Measurements from ENCODE around the gene SLC9C1.

Gene SLC9C1

GRCh38 chr3:112101916-112102315 lies 192.1 kb downstream of the SLC9C1 start:
- H3K4me2 ChIP-seq (ENCODE audit: low read length), result no peak overlapping the region
- no peak overlapping the region for H3K4me3 ChIP-seq (ENCODE audit: low read length)
- H3K27ac ChIP-seq (ENCODE audit: low read depth, low read length), result no peak overlapping the region
- no peaks in the 10 kb centered on the region for H4K20me1 ChIP-seq (ENCODE audit: control insufficient read depth, insufficient read depth, low read depth, low read length)
- no peaks in the 10 kb centered on the region for H3K9me2 ChIP-seq (replicated peaks; ENCODE audit: control insufficient read depth, low read length)
- no peaks in the 10 kb centered on the region for H3F3A ChIP-seq (ENCODE audit: control insufficient read depth, insufficient read depth)
- 0 out of 2 replicates have a peak, but pooled peaks cover 5% of the 10 kb centered on the region for H3K36me3 ChIP-seq (ENCODE audit: control insufficient read depth, low read length)
- H3K9me3 ChIP-seq (ENCODE audit: control insufficient read depth, insufficient read depth, low read length), result no peaks in the 10 kb centered on the region
- TF ChIP-seq EZH2phosphoT487 (IDR thresholded peaks at IDR 0.05; ENCODE audit: borderline replicate concordance, low read length), result no peak
- TF ChIP-seq CTCF (IDR thresholded peaks at IDR 0.05; ENCODE audit: low read depth, low read length, poor library complexity, severe bottlenecking), result no peak
- H3K4me1 ChIP-seq (ENCODE audit: control insufficient read depth, low read length), result no peaks in the 10 kb centered on the region
- no peaks in the 10 kb centered on the region for H3K79me2 ChIP-seq (ENCODE audit: control insufficient read depth, low read length)
- H3K27me3 ChIP-seq (ENCODE audit: control insufficient read depth, low read length), result no peaks in the 10 kb centered on the region

GRCh38 chr3:112097378-112097777 lies 196.6 kb downstream of the SLC9C1 start:
- no peak overlapping the region for H3K4me2 ChIP-seq (ENCODE audit: low read length)
- peaks cover 4% of the 10 kb centered on the region; the same call in 1 of the 2 replicates for H3F3A ChIP-seq (ENCODE audit: control insufficient read depth, insufficient read depth)
- H3K4me1 ChIP-seq (ENCODE audit: control insufficient read depth, low read length), result peaks cover 12% of the 10 kb centered on the region
- TF ChIP-seq EZH2phosphoT487 (IDR thresholded peaks at IDR 0.05; ENCODE audit: borderline replicate concordance, low read length) (no peak), CTCF (IDR thresholded peaks at IDR 0.05; ENCODE audit: low read depth, low read length, poor library complexity, severe bottlenecking) (no peak)
- peaks cover 10% of the 10 kb centered on the region for H3K79me2 ChIP-seq (ENCODE audit: control insufficient read depth, low read length)
- H3K27ac ChIP-seq (ENCODE audit: low read depth, low read length), result no peak overlapping the region
- peaks cover 17% of the 10 kb centered on the region for H3K36me3 ChIP-seq (ENCODE audit: control insufficient read depth, low read length)
- H3K9me2 ChIP-seq (replicated peaks; ENCODE audit: control insufficient read depth, low read length), result no peaks in the 10 kb centered on the region
- no peaks in the 10 kb centered on the region for H4K20me1 ChIP-seq (ENCODE audit: control insufficient read depth, insufficient read depth, low read depth, low read length)
- no peaks in the 10 kb centered on the region for H3K9me3 ChIP-seq (ENCODE audit: control insufficient read depth, insufficient read depth, low read length)
- H3K4me3 ChIP-seq (ENCODE audit: low read length), result no peak overlapping the region
- no peaks in the 10 kb centered on the region for H3K27me3 ChIP-seq (ENCODE audit: control insufficient read depth, low read length)

- peaks cover 17% of the 10 kb centered on the region for H3K36me3 ChIP-seq (ENCODE audit: control insufficient read depth, low read length)
- TF ChIP-seq EZH2phosphoT487 (IDR thresholded peaks at IDR 0.05; ENCODE audit: borderline replicate concordance, low read length) (no peak), CTCF (IDR thresholded peaks at IDR 0.05; ENCODE audit: low read depth, low read length, poor library complexity, severe bottlenecking) (no peak)
- no peak overlapping the region for H3K4me2 ChIP-seq (ENCODE audit: low read length)
- no peak overlapping the region for H3K4me3 ChIP-seq (ENCODE audit: low read length)
- no peaks in the 10 kb centered on the region for H3K9me3 ChIP-seq (ENCODE audit: control insufficient read depth, insufficient read depth, low read length)
- H3K4me1 ChIP-seq (ENCODE audit: control insufficient read depth, low read length), result peaks cover 24% of the 10 kb centered on the region
- peaks cover 4% of the 10 kb centered on the region; the same call in 1 of the 2 replicates for H3F3A ChIP-seq (ENCODE audit: control insufficient read depth, insufficient read depth)
- H3K79me2 ChIP-seq (ENCODE audit: control insufficient read depth, low read length), result peaks cover 21% of the 10 kb centered on the region
- H3K27ac ChIP-seq (ENCODE audit: low read depth, low read length), result no peak overlapping the region
- no peaks in the 10 kb centered on the region for H3K9me2 ChIP-seq (replicated peaks; ENCODE audit: control insufficient read depth, low read length)
- H3K27me3 ChIP-seq (ENCODE audit: control insufficient read depth, low read length), result no peaks in the 10 kb centered on the region
- H4K20me1 ChIP-seq (ENCODE audit: control insufficient read depth, insufficient read depth, low read depth, low read length), result no peaks in the 10 kb centered on the region
These were observed 197.8 kb downstream of the SLC9C1 start for GRCh38 chr3:112096176-112096575.

All from DOHH2 (cell line).